Measurements from ENCODE around the gene SLC26A11.

Gene SLC26A11

DNA sequence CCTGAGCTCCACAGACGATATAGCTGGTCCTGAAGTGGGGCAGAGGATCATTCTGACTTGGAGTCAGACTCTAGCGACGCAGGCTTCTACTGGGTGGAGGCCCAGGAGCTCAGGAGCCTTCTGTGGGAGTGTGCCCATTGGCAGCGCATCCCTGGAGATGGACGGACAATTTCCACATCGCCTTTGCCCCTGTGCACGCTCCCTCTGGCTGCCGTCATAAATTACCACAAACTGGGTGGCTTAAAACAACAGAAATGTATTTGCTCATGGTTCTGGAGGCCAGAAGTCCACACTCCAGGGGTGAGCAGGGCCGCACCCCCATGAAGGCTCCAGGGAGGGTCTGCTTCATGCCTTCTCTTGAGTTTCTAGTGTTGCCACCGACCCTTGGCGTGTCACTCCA is 43.5 kb upstream of the SLC26A11 start:
- Histone ChIP-seq H3K36me3 (ENCODE audit: insufficient read depth) (no peaks in the 10 kb centered on the region), H3K27me3 (ENCODE audit: insufficient read depth, low read depth) (peaks cover 25% of the 10 kb centered on the region), H3K4me3 (IDR thresholded peaks at IDR 0.05; ENCODE audit: insufficient read depth, low read depth, low read length) (no peak overlapping the region), H3K4me2 (no peak overlapping the region), H3K27ac (no peak overlapping the region), H3K4me1 (ENCODE audit: low read depth, poor library complexity, severe bottlenecking) (no peaks in the 10 kb centered on the region), H2AFZ (ENCODE audit: low read depth) (no peak overlapping the region), H3K9ac (no peak overlapping the region), H3K79me2 (ENCODE audit: insufficient read depth, low read depth) (no peaks in the 10 kb centered on the region), H4K20me1 (ENCODE audit: insufficient read depth) (no peaks in the 10 kb centered on the region)
- TF ChIP-seq, protein P1, sequence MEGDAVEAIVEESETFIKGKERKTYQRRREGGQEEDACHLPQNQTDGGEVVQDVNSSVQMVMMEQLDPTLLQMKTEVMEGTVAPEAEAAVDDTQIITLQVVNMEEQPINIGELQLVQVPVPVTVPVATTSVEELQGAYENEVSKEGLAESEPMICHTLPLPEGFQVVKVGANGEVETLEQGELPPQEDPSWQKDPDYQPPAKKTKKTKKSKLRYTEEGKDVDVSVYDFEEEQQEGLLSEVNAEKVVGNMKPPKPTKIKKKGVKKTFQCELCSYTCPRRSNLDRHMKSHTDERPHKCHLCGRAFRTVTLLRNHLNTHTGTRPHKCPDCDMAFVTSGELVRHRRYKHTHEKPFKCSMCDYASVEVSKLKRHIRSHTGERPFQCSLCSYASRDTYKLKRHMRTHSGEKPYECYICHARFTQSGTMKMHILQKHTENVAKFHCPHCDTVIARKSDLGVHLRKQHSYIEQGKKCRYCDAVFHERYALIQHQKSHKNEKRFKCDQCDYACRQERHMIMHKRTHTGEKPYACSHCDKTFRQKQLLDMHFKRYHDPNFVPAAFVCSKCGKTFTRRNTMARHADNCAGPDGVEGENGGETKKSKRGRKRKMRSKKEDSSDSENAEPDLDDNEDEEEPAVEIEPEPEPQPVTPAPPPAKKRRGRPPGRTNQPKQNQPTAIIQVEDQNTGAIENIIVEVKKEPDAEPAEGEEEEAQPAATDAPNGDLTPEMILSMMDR (conservative IDR thresholded peaks at IDR 0.05; ENCODE audit: low read depth, low read length), result no peak

DNA sequence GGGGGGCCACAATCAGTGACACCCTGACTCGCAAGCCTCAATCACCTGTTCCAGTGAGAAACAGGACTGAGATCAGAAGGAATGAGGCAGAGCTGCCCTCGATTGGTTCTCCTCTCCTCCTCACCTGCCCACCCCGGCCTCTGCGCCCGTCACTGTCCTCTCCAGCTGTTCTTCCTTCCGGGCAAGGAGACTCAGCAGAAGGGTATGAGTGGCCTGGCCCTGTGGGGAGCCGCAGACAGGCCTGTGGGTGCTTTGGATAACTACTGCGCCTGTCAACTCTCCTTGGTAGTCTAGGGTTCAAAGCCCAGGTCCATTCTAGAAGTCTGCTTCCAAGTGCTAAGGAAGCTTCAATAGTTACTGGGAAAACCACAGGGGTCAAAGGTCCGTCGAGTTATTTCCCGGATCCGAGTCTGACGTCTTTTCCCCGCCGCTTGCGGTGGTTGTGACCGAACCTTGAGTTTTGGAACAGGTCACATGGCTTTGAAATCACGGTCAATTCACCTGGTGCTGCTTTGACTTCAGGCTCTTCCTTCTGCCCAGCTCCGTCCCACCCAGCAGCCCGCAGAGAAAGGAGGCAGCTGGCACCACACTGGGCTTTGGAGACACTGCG is 42.1 kb upstream of the SLC26A11 start:
- TF ChIP-seq, protein P1 (conservative IDR thresholded peaks at IDR 0.05; ENCODE audit: low read depth, low read length), result no peak
- H3K36me3 ChIP-seq (ENCODE audit: insufficient read depth), result no peaks in the 10 kb centered on the region
- no peak overlapping the region for H3K4me3 ChIP-seq (IDR thresholded peaks at IDR 0.05; ENCODE audit: insufficient read depth, low read depth, low read length)
- no peaks in the 10 kb centered on the region for H3K79me2 ChIP-seq (ENCODE audit: insufficient read depth, low read depth)
- H3K27ac ChIP-seq, result no peak overlapping the region
- H4K20me1 ChIP-seq (ENCODE audit: insufficient read depth), result no peaks in the 10 kb centered on the region
- H3K4me1 ChIP-seq (ENCODE audit: low read depth, poor library complexity, severe bottlenecking), result no peaks in the 10 kb centered on the region
- no peak overlapping the region for H3K4me2 ChIP-seq
- no peak overlapping the region for H3K9ac ChIP-seq
- H3K27me3 ChIP-seq (ENCODE audit: insufficient read depth, low read depth), result peaks cover 30% of the 10 kb centered on the region
- H2AFZ ChIP-seq (ENCODE audit: low read depth), result no peak overlapping the region

DNA sequence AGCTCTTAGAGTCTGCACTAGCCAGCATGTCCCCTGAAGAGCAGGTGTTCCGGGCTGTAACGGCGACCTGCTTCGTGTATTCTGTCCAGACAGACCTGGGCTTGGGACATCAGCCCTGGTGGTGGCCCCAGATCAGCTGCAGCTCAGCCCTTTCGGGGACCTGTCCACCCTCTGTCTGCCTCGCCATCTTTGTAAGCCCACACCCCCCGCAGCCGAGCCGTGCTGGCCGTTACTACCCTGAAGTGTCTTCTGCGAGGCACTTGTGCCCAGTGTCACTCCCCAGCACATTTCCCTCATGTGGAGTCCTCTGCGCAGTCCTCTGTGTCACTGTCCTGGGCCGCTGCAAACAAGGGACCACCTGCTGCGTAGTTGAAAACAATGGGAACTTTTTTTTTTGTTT is 40.0 kb upstream of the SLC26A11 start:
- no peak overlapping the region for H3K4me2 ChIP-seq
- H3K9ac ChIP-seq, result no peak overlapping the region
- no peaks in the 10 kb centered on the region for H4K20me1 ChIP-seq (ENCODE audit: insufficient read depth)
- no peaks in the 10 kb centered on the region for H3K79me2 ChIP-seq (ENCODE audit: insufficient read depth, low read depth)
- no peak overlapping the region for H3K4me3 ChIP-seq (IDR thresholded peaks at IDR 0.05; ENCODE audit: insufficient read depth, low read depth, low read length)
- TF ChIP-seq, protein P1 (conservative IDR thresholded peaks at IDR 0.05; ENCODE audit: low read depth, low read length), result no peak
- no peak overlapping the region for H2AFZ ChIP-seq (ENCODE audit: low read depth)
- no peak overlapping the region for H3K27ac ChIP-seq
- H3K36me3 ChIP-seq (ENCODE audit: insufficient read depth), result no peaks in the 10 kb centered on the region
- H3K4me1 ChIP-seq (ENCODE audit: low read depth, poor library complexity, severe bottlenecking), result no peaks in the 10 kb centered on the region
- peaks cover 43% of the 10 kb centered on the region for H3K27me3 ChIP-seq (ENCODE audit: insufficient read depth, low read depth)

DNA sequence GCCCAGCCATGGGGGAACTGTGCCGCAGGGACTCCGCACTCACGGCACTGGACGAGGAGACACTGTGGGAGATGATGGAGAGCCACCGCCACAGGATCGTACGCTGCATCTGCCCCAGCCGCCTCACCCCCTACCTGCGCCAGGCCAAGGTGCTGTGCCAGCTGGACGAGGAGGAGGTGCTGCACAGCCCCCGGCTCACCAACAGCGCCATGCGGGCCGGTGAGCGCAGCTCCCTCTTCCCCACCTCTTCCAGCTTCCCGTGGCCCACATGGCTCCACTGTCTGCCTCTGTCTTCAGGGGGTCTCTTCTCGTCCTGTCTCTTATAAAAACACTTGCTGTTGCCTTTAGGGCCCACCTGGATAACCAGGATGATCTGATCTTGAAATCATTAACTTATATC is 38.8 kb upstream of the SLC26A11 start:
- H3K4me2 ChIP-seq, result no peak overlapping the region
- H3K9ac ChIP-seq, result no peak overlapping the region
- TF ChIP-seq, protein P1 (conservative IDR thresholded peaks at IDR 0.05; ENCODE audit: low read depth, low read length), result no peak
- H3K27ac ChIP-seq, result no peak overlapping the region
- H3K4me3 ChIP-seq (IDR thresholded peaks at IDR 0.05; ENCODE audit: insufficient read depth, low read depth, low read length), result no peak overlapping the region
- no peaks in the 10 kb centered on the region for H3K79me2 ChIP-seq (ENCODE audit: insufficient read depth, low read depth)
- no peak overlapping the region for H2AFZ ChIP-seq (ENCODE audit: low read depth)
- H3K27me3 ChIP-seq (ENCODE audit: insufficient read depth, low read depth), result peaks cover 55% of the 10 kb centered on the region
- H4K20me1 ChIP-seq (ENCODE audit: insufficient read depth), result no peaks in the 10 kb centered on the region
- no peaks in the 10 kb centered on the region for H3K4me1 ChIP-seq (ENCODE audit: low read depth, poor library complexity, severe bottlenecking)
- H3K36me3 ChIP-seq (ENCODE audit: insufficient read depth), result no peaks in the 10 kb centered on the region
